Neural progenitor cell (in vitro differentiated cells): ENCODE results near the gene IL16. TPM values are rescaled to one million over a fixed set of nuclear protein-coding genes. Genes with fewer than 3 reads are reported as not detected.

Experiments
- DNase-seq: peaks from one replicate; pipeline ENCODE4 v3.0.0-alpha.2; 2016; ENCODE audit warnings: low spot score
- H2AFZ ChIP-seq: fragments of 200-600 bp; sonication (generic); replicated peaks from 2 replicates; pipeline ENCODE4 v1.6.1; 2016; ENCODE audit warnings: antibody characterized with exemption
- H3F3A ChIP-seq: fragments of 200-600 bp; sonication (generic); 2 replicates; pipeline ENCODE4 v1.6.1; 2016; ENCODE audit warnings: antibody characterized with exemption, low read depth
- H3K27ac ChIP-seq: fragments of 200-600 bp; sonication (generic); 2 replicates; pipeline ENCODE4 v1.5.1; 2016; ENCODE audit warnings: mild to moderate bottlenecking
- H3K27me3 ChIP-seq: fragments of 200-600 bp; sonication (generic); 2 replicates; pipeline ENCODE4 v1.6.1; 2016; ENCODE audit warnings: mild to moderate bottlenecking, moderate library complexity
- H3K36me3 ChIP-seq: fragments of 200-600 bp; sonication (generic); 2 replicates; pipeline ENCODE4 v1.5.1; 2016
- H3K4me1 ChIP-seq: fragments of 200-600 bp; sonication (generic); 2 replicates; pipeline ENCODE4 v1.6.1; 2016; ENCODE audit warnings: mixed run types
- H3K4me2 ChIP-seq: fragments of 200-600 bp; sonication (generic); 2 replicates; pipeline ENCODE4 v1.6.1; 2016
- H3K4me3 ChIP-seq: fragments of 200-600 bp; sonication (generic); 2 replicates; pipeline ENCODE4 v1.5.1; 2016
- H3K79me2 ChIP-seq: fragments of 200-600 bp; sonication (generic); 2 replicates; pipeline ENCODE4 v1.6.1; 2016; ENCODE audit warnings: low read depth
- H3K9ac ChIP-seq: fragments of 200-600 bp; sonication (generic); 2 replicates; pipeline ENCODE4 v1.6.1; 2016
- H3K9me3 ChIP-seq: fragments of 200-600 bp; sonication (generic); 2 replicates; pipeline ENCODE4 v1.5.1; 2016; ENCODE audit warnings: low read depth
- H4K20me1 ChIP-seq: fragments of 200-600 bp; sonication (generic); 2 replicates; pipeline ENCODE4 v1.6.1; 2016; ENCODE audit warnings: low read depth
- H3K27ac Mint-ChIP-seq: 3 replicates; pipeline ENCODE4 v1.8.0; 2021; ENCODE audit warnings: mixed read lengths
- H3K27me3 Mint-ChIP-seq: 2 replicates; pipeline ENCODE4 v1.8.0; 2022; ENCODE audit warnings: low read depth, mild to moderate bottlenecking, inconsistent platforms, moderate library complexity, mixed read lengths; ENCODE audit not compliant: insufficient read depth
- H3K36me3 Mint-ChIP-seq: 3 replicates; pipeline ENCODE4 v1.8.0; 2021; ENCODE audit warnings: mixed read lengths
- H3K4me1 Mint-ChIP-seq: 3 replicates; pipeline ENCODE4 v1.8.0; 2021; ENCODE audit warnings: mixed read lengths
- H3K4me3 Mint-ChIP-seq: 3 replicates; pipeline ENCODE4 v1.8.0; 2021; ENCODE audit warnings: mild to moderate bottlenecking, moderate library complexity, mixed read lengths
- H3K9me3 Mint-ChIP-seq: 3 replicates; pipeline ENCODE4 v1.8.0; 2020; ENCODE audit warnings: mixed read lengths
- EZH2 ChIP-seq: fragments of 200-600 bp; sonication (generic); IDR thresholded peaks from 2 replicates; pipeline ENCODE4 v1.6.1; 2017; ENCODE audit warnings: antibody characterized with exemption, mild to moderate bottlenecking, moderate library complexity
- EZH2phosphoT487 ChIP-seq: fragments of 200-600 bp; sonication (generic); IDR thresholded peaks from 2 replicates; pipeline ENCODE4 v1.6.1; 2017; ENCODE audit warnings: antibody characterized with exemption
- total RNA-seq: library from RNA; depleted of rRNA; stranded (reverse); fragments of >200 nt; gene quantifications from 2 replicates; pipeline ENCODE4 v1.2.3, GENCODE V29; 2015; ENCODE audit warnings: low replicate concordance
- TF ChIP-seq, protein P1 (sequence below): fragments of 200-600 bp; sonication (generic); IDR thresholded peaks from 2 replicates; pipeline ENCODE4 v1.5.1; 2017; ENCODE audit warnings: antibody characterized with exemption, mild to moderate bottlenecking

Gene IL16
- total RNA-seq, 1 donor from 2014 or later, result not detected

DNA sequence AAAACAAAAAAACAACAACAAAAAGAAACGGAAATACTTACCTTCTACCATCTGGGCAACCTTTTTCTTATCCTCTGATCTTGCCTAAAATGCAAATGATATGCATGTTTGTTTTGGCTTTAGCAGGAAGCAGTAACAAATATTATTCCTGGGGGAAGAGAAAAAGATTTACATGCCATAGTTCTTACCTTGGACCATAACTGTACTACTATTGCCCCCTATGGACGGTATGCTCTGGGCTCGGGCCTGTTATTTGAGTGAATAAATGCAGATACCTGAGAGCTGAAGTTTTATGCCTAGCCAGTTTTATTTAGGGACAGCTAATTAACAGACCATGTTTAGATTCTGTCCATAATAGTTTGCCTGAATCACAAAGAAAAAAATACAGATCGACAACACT is 139.9 kb downstream of the IL16 start:
- Histone ChIP-seq H4K20me1 (no peaks in the 10 kb centered on the region), H3K4me1 (no peaks in the 10 kb centered on the region), H3K9me3 (no peaks in the 10 kb centered on the region), H3K27ac (no peak overlapping the region), H3F3A (no peaks in the 10 kb centered on the region), H3K27me3 (no peaks in the 10 kb centered on the region), H3K79me2 (no peaks in the 10 kb centered on the region), H3K36me3 (no peaks in the 10 kb centered on the region), H3K9ac (no peak overlapping the region), H3K4me2 (no peak overlapping the region), H2AFZ (no peak overlapping the region), H3K4me3 (no peak overlapping the region)
- peaks cover 2% of the 10 kb centered on the region for H3K27me3 Mint-ChIP-seq
- DNase-seq, result no peak
- no peaks in the 10 kb centered on the region for H3K9me3 Mint-ChIP-seq
- H3K27ac Mint-ChIP-seq, result no peak overlapping the region
- H3K4me1 Mint-ChIP-seq, result no peaks in the 10 kb centered on the region
- TF ChIP-seq EZH2, result no peak
- TF ChIP-seq, protein P1, sequence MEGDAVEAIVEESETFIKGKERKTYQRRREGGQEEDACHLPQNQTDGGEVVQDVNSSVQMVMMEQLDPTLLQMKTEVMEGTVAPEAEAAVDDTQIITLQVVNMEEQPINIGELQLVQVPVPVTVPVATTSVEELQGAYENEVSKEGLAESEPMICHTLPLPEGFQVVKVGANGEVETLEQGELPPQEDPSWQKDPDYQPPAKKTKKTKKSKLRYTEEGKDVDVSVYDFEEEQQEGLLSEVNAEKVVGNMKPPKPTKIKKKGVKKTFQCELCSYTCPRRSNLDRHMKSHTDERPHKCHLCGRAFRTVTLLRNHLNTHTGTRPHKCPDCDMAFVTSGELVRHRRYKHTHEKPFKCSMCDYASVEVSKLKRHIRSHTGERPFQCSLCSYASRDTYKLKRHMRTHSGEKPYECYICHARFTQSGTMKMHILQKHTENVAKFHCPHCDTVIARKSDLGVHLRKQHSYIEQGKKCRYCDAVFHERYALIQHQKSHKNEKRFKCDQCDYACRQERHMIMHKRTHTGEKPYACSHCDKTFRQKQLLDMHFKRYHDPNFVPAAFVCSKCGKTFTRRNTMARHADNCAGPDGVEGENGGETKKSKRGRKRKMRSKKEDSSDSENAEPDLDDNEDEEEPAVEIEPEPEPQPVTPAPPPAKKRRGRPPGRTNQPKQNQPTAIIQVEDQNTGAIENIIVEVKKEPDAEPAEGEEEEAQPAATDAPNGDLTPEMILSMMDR, result peak; percentile 37
- H3K36me3 Mint-ChIP-seq, result no peaks in the 10 kb centered on the region
- no peak overlapping the region for H3K4me3 Mint-ChIP-seq

DNA sequence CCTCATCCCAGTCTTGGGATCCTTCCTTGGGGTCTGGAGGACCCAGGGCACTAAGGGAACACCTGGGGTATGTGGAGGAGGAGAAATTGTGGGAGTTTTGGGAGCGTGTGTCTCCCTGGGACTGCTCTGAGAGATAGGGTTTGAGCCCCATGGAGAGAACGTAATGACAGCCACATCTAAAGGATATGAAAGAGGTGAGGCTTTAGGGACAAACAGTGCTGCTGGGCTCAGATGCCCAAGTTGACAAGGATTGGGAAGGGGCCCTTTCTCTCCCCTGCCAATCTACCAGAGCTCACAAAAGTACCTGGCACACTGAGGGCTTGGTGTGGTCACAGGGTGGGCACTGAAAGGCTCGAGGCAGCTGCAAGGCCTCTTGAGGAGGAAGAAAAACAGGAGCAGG is 140.6 kb downstream of the IL16 start:
- peak overlapping the region; percentile 81 for H3K27ac Mint-ChIP-seq
- Histone ChIP-seq H3K4me2 (no peak overlapping the region), H3K9ac (no peak overlapping the region), H3K4me3 (no peak overlapping the region), H3K4me1 (no peaks in the 10 kb centered on the region), H2AFZ (no peak overlapping the region), H4K20me1 (no peaks in the 10 kb centered on the region), H3K9me3 (no peaks in the 10 kb centered on the region), H3K27me3 (no peaks in the 10 kb centered on the region), H3F3A (no peaks in the 10 kb centered on the region), H3K36me3 (no peaks in the 10 kb centered on the region), H3K79me2 (no peaks in the 10 kb centered on the region), H3K27ac (no peak overlapping the region)
- H3K36me3 Mint-ChIP-seq, result no peaks in the 10 kb centered on the region
- no peak for DNase-seq
- H3K4me3 Mint-ChIP-seq, result no peak overlapping the region
- peaks cover 2% of the 10 kb centered on the region for H3K27me3 Mint-ChIP-seq
- TF ChIP-seq, protein P1, result no peak
- TF ChIP-seq EZH2phosphoT487 (no peak), EZH2 (no peak)
- no peaks in the 10 kb centered on the region for H3K4me1 Mint-ChIP-seq
- no peaks in the 10 kb centered on the region for H3K9me3 Mint-ChIP-seq

DNA sequence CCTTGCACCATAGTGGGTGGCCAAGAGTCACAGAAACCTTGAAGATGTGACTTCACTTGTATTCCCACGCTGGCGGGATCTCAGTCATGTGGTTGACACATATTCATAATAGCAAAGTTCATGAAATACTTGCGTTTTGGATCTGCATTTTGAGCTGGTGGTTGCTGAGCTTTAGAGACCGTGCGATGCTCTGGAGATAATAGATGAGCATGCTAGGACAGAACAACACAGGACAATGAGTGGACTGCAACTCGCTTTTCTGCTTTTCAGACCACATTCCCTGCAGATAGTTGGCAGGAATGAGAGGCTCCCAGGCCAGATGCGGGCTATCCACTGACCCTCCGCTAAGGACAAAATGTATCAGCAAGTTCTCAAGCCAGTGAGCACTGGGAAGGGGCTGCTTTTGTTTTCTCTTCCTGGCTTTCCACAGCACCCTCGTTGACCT is 141.1 kb downstream of the IL16 start:
- Mint-ChIP-seq H3K4me1 (no peaks in the 10 kb centered on the region), H3K9me3 (no peaks in the 10 kb centered on the region), H3K4me3 (no peak overlapping the region), H3K27me3 (peaks cover 2% of the 10 kb centered on the region), H3K36me3 (no peaks in the 10 kb centered on the region), H3K27ac (no peak overlapping the region)
- Histone ChIP-seq H3K27ac (no peak overlapping the region), H3K36me3 (no peaks in the 10 kb centered on the region), H3K9me3 (no peaks in the 10 kb centered on the region), H3K9ac (no peak overlapping the region), H3K79me2 (no peaks in the 10 kb centered on the region), H3F3A (no peaks in the 10 kb centered on the region), H2AFZ (no peak overlapping the region), H3K4me3 (no peak overlapping the region), H3K27me3 (no peaks in the 10 kb centered on the region), H4K20me1 (no peaks in the 10 kb centered on the region), H3K4me1 (no peaks in the 10 kb centered on the region), H3K4me2 (no peak overlapping the region)
- TF ChIP-seq EZH2, result no peak
- TF ChIP-seq, protein P1, result no peak
- TF ChIP-seq EZH2phosphoT487, result no peak
- no peak for DNase-seq
